CD4-positive, alpha-beta T cell (primary cell): ENCODE measurements around the gene PAQR9. TPM values are rescaled to one million over a fixed set of nuclear protein-coding genes. Genes with fewer than 3 reads are reported as not detected.

Source experiments
- ATAC-seq: fragments of 200-7000 bp; cut with Tn5 transposase; one replicate; pipeline ENCODE4 v1.10.0; 2022; ENCODE audit warnings: mild to moderate bottlenecking; ENCODE audit not compliant: poor library complexity
- CTCF ChIA-PET: fragments of 350-600 bp; sonication (Branson Sonifier 250); formaldehyde crosslinking; loops from one replicate; lab custom pipeline; 2021; ENCODE audit warnings: antibody characterized with exemption, inconsistent platforms; lab: Charles Lee
- POLR2A ChIA-PET: fragments of 350-600 bp; sonication (Branson Sonifier 250); formaldehyde crosslinking; loops from one replicate; lab custom pipeline; 2021; ENCODE audit warnings: antibody characterized with exemption, inconsistent platforms; lab: Charles Lee
- DNase-seq, 14 experiments: peaks; one replicate each; pipeline ENCODE4 v3.0.0-alpha.2; 2013 to 2020; ENCODE audit warnings: mixed read lengths in 2 of 14
- H3K27ac ChIP-seq, 2 donors: one replicate each; pipeline versions ENCODE4 v1.5.1 to v1.7.0; 2013; ENCODE audit warnings: low read length in 2 of 2, low read depth in 1 of 2, mild to moderate bottlenecking in 1 of 2
- H3K27me3 ChIP-seq, 2 experiments: 1 replicate in 1 of 2; 2 replicates in 1 of 2; pipeline versions ENCODE4 v1.6.1 to v1.7.0; 2013; ENCODE audit warnings: low read length in 2 of 2, control low read depth in 1 of 2, mild to moderate bottlenecking in 1 of 2, moderate library complexity in 1 of 2; ENCODE audit not compliant: insufficient read depth in 2 of 2, control insufficient read depth in 1 of 2
- H3K36me3 ChIP-seq: one replicate; pipeline ENCODE4 v1.6.1; 2013; ENCODE audit warnings: low read length, control low read depth; ENCODE audit not compliant: insufficient read depth
- H3K4me1 ChIP-seq: one replicate; pipeline ENCODE4 v1.6.1; 2013; ENCODE audit warnings: low read length, control low read depth; ENCODE audit not compliant: insufficient read depth
- H3K4me3 ChIP-seq: one replicate; pipeline ENCODE4 v1.5.1; 2013; ENCODE audit warnings: mild to moderate bottlenecking, low read length, moderate library complexity
- H3K9me3 ChIP-seq, 2 experiments: 1 replicate in 1 of 2; 2 replicates in 1 of 2; pipeline versions ENCODE4 v1.6.1 to v1.7.0; 2013; ENCODE audit warnings: low read length in 2 of 2, mild to moderate bottlenecking in 2 of 2, control low read depth in 1 of 2, moderate library complexity in 1 of 2; ENCODE audit not compliant: control insufficient read depth in 1 of 2, insufficient read depth in 1 of 2
- H3K27ac Mint-ChIP-seq: one replicate; pipeline ENCODE4 v1.8.0; 2020; ENCODE audit warnings: mixed read lengths
- H3K27me3 Mint-ChIP-seq: one replicate; pipeline ENCODE4 v1.8.0; 2021; ENCODE audit warnings: mixed read lengths
- H3K36me3 Mint-ChIP-seq: one replicate; pipeline ENCODE4 v1.8.0; 2021; ENCODE audit warnings: low read depth, mixed read lengths
- H3K4me1 Mint-ChIP-seq: one replicate; pipeline ENCODE4 v1.8.0; 2021; ENCODE audit warnings: low read depth, mixed read lengths
- H3K4me3 Mint-ChIP-seq: one replicate; pipeline ENCODE4 v1.8.0; 2020; ENCODE audit warnings: mild to moderate bottlenecking, mixed read lengths
- H3K9me3 Mint-ChIP-seq: one replicate; pipeline ENCODE4 v1.8.0; 2020; ENCODE audit warnings: mixed read lengths
- CTCF ChIP-seq: fragments of 200-600 bp; IDR thresholded peaks from one replicate; pipeline ENCODE4 v1.8.0; 2022; ENCODE audit warnings: antibody characterized with exemption, mild to moderate bottlenecking
- intact Hi-C, 2 experiments: fragments of 100-400 bp; cut with DNase I in 1 of 2; cut with micrococcal nuclease in 1 of 2; formaldehyde crosslinking; loops; one replicate each; pipeline versions ENCODE4 v1.15.1 to v1.9.0; 2023 to 2025; cut with DNase I, micrococcal nuclease
- total RNA-seq, 174 experiments: library from RNA in 2 of 174; stranded (reverse) in 2 of 174; gene quantifications; one replicate each; pipeline ENCODE4 v1.2.3 and lab custom pipeline; 2021 to 2026

Gene PAQR9
- total RNA-seq, 2 experiments from 2014 or later = not detected

- peaks cover 42% of the 10 kb centered on the region for H3K27me3 Mint-ChIP-seq
- no peak for TF ChIP-seq CTCF
- H3K27ac ChIP-seq = no peak overlapping the region
- peak overlapping the region; percentile 8 for H3K4me3 Mint-ChIP-seq
- POLR2A ChIA-PET = no interaction called here
- peaks cover 17% of the 10 kb centered on the region for H3K4me1 ChIP-seq
- DNase-seq (no peak), ATAC-seq (no peak)
- H3K9me3 ChIP-seq = peaks cover 0 to 6% of the 10 kb centered on the region in 2 experiments
- H3K4me1 Mint-ChIP-seq = no peaks in the 10 kb centered on the region
- no peak overlapping the region for H3K27ac Mint-ChIP-seq
- intact Hi-C loops = no loop called here
- peak overlapping the region; percentile 42 for H3K4me3 ChIP-seq
- H3K9me3 Mint-ChIP-seq = no peaks in the 10 kb centered on the region
- H3K27me3 ChIP-seq = peaks cover 6 to 16% of the 10 kb centered on the region in 2 experiments
- no peaks in the 10 kb centered on the region for H3K36me3 ChIP-seq
- no peaks in the 10 kb centered on the region for H3K36me3 Mint-ChIP-seq
- CTCF ChIA-PET = no interaction called here
Observed at GRCh38 chr3:142943870-142944269, 19.6 kb downstream of the PAQR9 start.

- intact Hi-C loops = no loop called here
- TF ChIP-seq CTCF = no peak
- Histone ChIP-seq H3K27ac (no peak overlapping the region), H3K4me1 (peaks cover 17% of the 10 kb centered on the region), H3K36me3 (no peaks in the 10 kb centered on the region), H3K9me3 (peaks cover 0 to 6% of the 10 kb centered on the region in 2 experiments), H3K27me3 (peaks cover 6 to 16% of the 10 kb centered on the region in 2 experiments), H3K4me3 (no peak overlapping the region)
- ATAC-seq (no peak), DNase-seq (no peak)
- Mint-ChIP-seq H3K4me3 (no peak overlapping the region), H3K27me3 (peaks cover 37% of the 10 kb centered on the region), H3K9me3 (no peaks in the 10 kb centered on the region), H3K27ac (no peak overlapping the region), H3K4me1 (no peaks in the 10 kb centered on the region), H3K36me3 (no peaks in the 10 kb centered on the region)
- POLR2A ChIA-PET = no interaction called here
- CTCF ChIA-PET = interaction anchor here (1.3 kb wide), 1 partner anchor 11 kb away, joined by 3 read pairs; no protein-coding TSS in a partner anchor
Observed at GRCh38 chr3:142943349-142943748, 20.1 kb downstream of the PAQR9 start.

- no peak for DNase-seq
- Histone ChIP-seq H3K27me3 (no peaks in the 10 kb centered on the region), H3K36me3 (no peaks in the 10 kb centered on the region), H3K4me1 (peaks cover 7% of the 10 kb centered on the region), H3K27ac (no peak overlapping the region), H3K9me3 (no peaks in the 10 kb centered on the region), H3K4me3 (no peak overlapping the region)
- H3K36me3 Mint-ChIP-seq = no peaks in the 10 kb centered on the region
- intact Hi-C loops = no loop called here
- H3K4me3 Mint-ChIP-seq = no peak overlapping the region
- H3K4me1 Mint-ChIP-seq = no peaks in the 10 kb centered on the region
- H3K27ac Mint-ChIP-seq = no peak overlapping the region
- POLR2A ChIA-PET = no interaction called here
- peaks cover 22% of the 10 kb centered on the region for H3K27me3 Mint-ChIP-seq
- CTCF ChIA-PET = no interaction called here
- TF ChIP-seq CTCF = no peak
- ATAC-seq = no peak
- no peaks in the 10 kb centered on the region for H3K9me3 Mint-ChIP-seq
Observed at GRCh38 chr3:142941373-142942123, 21.9 kb downstream of the PAQR9 start.
